T47D (cell line): ENCODE measurements around the gene COL3A1.

Experiments
- DNase-seq, 2 experiments: peaks; one replicate each; pipeline versions ENCODE4 v3.0.0 to v3.0.0-alpha.2; 2011 to 2012; ENCODE audit warnings: low read depth in 1 of 2, low spot score in 1 of 2
- JUND ChIP-seq: IDR thresholded peaks from 2 replicates; pipeline ENCODE4 v1.6.1; 2012; ENCODE audit warnings: low read depth
- in situ Hi-C: cut with HindIII; loops from 2 replicates; pipeline ENCODE4 v1.10.0; 2016; ENCODE audit warnings: low sequenced_read_pairs, low pct_unique_long_range_greater_than_20kb

The COL3A1 gene

DNA sequence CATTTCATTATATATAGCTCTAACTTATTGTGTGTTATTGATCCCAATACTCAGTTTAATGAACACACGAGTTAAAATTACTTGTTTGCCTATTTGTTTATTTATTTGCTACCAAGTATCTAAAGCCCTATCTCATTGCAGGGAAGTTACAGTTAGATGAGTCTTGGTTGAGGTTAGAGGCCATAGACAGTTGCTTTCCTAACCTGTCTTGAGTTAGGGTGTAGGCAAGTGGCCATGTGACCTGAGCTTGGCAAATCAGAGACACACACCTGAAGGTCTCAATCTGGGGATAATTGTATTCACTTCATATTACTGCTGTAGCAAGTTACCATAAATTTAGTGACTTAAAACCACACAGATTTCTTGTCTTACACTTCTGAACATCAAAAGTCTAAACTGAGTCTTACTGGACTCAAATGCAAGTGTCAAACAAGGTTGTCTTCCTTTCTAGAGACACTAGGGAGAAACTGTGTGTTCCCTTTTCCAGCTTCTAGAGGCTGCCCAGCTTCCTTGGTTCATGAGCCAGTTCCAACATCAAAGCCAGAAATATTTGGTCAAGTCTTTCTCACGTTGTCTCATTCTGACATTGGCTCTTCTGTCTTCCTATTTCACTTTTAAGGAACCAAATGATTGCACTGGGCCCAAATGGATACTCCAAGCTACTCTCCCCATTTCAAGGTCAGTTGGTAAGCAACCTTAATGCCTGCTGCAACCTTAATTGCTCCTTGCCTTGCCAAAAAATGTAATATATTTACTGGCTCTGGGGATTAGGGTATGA lies 39.7 kb downstream of the COL3A1 start:
- no peak for TF ChIP-seq JUND
- in situ Hi-C loops = no loop called here
- no peak for DNase-seq

DNA sequence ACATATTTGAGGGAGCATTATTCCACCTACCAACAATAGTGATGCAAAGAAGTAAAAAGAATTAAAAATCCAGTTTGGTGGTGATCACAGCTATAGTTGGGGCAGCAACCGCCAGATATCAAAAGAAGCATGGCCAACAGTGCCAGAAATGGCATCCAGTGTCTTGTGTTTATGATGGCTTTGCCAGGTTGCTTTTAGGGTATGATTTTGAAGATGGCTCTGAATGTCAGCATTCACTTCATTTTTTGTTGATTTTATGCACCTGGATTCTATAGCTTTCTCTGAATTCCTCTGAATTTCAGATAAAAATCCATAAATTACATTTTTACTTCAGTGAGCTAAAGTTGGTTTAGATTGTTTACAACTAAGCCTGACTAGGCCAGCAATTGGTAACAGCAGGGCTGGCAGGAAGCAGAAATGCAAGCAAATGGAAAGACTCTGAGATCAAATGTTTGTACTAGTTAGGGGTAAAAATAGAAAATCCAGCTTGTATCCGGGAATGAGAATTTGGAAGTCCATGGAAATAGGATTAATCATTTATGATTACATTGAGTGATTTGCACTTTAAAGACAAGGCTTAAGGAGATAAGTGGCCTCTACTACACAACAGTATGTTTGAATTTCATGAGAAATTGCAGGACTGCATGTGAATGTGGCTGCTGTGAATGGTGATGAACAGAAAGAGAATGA lies 40.4 kb downstream of the COL3A1 start:
- in situ Hi-C loops = no loop called here
- no peak for TF ChIP-seq JUND
- no peak for DNase-seq

DNA sequence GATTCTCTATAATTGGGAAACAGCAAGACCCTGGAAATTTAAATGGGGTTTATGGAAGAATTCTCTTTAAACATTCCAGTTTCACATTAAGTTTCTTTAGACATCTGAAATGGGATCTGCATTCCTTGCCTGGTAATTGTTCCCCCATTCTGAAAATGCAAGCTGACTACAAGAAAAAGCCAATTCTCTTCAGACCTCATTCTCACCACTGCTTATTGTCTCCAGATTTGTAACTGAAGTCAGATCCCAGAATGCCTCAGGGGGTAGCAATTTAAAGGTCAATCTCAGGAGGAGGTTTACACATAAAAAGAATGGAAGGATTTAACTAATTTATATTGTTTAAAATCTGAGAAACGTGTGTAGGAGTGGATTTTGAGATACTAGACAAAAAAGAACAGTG lies 41.2 kb downstream of the COL3A1 start:
- in situ Hi-C loops = no loop called here
- DNase-seq = no peak
- TF ChIP-seq JUND = no peak

DNA sequence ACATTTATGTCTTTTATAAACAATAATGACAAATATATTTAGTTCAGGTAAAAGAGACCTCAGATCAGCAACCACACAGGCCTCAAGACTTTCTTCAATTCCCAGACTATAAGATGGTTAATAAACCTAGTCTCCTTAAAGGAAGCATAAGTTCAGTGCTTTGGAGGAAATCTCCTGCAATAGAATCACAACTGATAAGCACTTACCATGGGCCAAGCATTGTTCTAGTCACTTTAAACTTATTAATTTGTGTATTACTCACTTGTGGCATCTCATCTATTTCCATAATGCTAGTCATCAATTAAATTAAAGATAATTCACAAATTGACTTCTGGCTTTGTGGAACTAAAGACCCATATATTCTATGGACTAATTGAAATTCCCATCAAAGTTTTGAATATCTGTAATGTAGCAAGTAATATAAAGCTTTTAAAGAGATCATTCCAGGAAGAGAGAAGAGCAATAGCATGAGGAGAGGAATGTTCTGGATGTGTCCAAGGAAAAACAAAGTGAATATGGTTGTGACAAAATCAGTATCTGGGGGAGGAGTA lies 42.2 kb downstream of the COL3A1 start:
- no peak for DNase-seq
- no peak for TF ChIP-seq JUND
- in situ Hi-C loops = no loop called here

DNA sequence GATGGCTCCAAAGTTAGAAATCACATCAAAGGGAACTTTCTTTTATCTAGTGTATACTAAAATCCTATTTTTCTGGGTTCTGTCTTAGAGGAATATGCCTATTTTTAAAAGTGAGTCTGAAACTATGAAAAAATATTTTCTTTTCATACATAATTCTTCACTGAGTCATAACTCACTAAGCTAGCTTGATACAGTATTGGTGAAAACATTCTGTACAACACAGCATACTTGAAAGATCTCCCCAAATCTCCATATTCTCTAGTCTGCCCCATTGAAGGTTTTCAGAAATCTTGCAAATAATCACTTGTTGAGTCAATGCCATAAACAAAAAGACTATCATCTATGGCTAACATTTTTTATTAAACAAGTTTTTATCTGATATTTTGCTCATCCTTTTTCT lies 44.5 kb downstream of the COL3A1 start:
- no peak for TF ChIP-seq JUND
- no peak for DNase-seq
- in situ Hi-C loops = no loop called here

DNA sequence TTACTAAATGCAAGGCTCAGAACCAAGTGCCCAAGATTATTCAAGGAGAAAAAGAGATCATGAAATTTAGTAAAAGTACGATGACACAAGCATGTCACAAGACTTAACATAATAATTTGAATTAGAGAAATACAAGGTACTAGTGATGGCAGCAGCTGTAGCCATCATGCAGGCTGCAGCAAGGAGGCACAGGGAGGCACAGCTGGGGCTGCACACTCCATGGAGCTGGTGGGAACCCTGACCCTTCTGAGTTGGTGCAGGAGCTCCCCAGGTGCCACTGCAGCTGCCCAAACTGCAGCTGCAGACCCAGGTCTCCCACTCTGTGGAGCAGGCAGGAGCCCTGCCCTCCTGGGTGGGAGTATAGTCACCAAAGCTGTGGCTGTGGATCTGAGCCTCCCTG lies 46.0 kb downstream of the COL3A1 start:
- in situ Hi-C loops = no loop called here
- no peak for TF ChIP-seq JUND

DNA sequence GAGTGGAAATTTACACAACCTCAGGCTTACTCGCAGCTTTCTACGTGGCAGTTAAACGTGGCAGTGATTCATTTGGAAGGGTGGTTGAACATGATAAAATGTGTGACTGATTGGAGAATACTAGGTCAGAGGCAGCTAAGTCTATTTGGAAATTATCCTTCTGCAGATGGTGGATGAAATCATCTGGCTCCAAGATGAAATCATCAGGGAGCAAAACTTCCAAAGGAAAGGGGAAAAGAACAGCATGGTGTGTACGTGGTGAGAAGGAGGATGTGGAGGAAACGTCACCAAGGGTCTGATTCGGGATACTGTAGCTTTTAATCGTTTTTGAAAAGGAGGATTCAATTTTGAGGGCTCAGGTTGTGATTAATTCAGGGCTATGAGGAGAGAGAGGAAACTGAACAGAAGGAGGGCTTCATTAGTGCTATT lies 47.9 kb downstream of the COL3A1 start:
- TF ChIP-seq JUND = no peak
- DNase-seq = no peak
- in situ Hi-C loops = no loop called here

More for the DNA sequence above, 46.0 kb downstream of the COL3A1 start:
- DNase-seq = no peak

DNA sequence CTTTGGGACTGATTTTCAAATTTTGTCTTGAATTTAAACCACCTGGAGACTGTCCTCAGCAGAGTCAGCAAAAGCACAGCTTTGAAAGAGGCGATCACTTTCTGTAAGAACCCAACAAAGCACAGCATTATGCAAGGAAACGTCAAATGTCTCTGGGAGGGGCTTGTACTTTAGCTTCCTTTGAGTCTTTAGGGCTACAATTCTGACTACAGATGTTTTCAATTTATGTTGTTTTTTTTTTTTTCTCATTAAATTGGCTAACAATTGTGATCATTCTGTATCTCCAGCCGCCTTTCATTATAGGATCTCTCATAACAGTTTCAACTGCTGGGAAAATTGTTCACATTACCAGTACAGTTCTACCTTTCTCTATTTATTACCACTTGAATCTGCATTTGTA lies 48.3 kb downstream of the COL3A1 start:
- in situ Hi-C loops = no loop called here
- DNase-seq = no peak
- TF ChIP-seq JUND = no peak

DNA sequence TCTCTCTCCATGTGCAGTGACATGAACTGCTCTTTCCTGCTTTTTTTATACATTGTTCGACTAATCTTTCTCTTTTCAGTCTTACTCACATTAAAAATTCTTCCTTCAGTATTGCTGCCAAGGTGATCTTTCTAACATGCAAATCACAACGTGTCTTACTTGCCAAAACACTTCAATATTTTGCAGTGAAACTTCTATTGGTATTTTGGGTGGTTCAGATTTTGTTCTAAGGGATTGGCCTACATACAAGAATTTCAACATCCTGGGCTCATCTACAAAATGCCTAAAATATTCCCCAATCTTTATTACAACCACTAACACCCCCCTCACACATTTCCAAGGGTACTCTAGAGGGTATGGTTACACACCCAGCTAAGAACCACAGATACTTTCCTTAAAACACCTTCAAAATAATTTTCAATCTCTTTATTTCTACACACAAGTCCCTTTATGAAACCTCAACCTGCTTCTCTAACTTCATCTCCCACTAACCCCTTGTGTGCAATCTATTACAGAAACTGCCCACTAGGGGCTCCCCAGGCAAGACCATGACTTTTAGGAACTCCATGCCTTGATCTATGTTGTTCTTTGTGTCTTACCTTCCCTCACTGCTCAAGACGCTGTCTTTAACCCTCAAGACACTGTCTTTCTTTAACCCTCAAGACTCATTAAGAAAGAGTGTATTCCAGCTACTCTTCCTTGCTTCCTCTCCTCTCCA lies 50.9 kb downstream of the COL3A1 start:
- in situ Hi-C loops = no loop called here
- TF ChIP-seq JUND = no peak
- peak in 1 of 2 experiments; percentile 2 for DNase-seq

DNA sequence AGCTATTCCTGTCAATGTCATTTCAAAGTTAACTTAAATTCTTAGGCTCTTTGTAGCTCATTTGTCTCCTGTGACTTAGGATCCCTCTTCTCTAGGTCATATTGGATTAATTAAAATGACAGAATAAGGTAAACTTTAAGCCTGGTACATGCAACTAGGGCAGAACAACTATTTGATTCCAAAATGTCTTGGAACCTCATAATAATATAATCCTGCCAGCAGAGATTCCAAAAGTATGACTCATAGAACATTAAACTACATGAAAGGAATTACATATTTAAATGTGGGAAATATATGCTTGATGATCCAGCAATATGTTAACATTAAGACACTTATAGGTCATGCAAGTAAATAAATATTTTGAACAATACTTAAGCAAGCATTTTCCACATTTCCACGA lies 63.3 kb downstream of the COL3A1 start:
- DNase-seq = no peak
- in situ Hi-C loops = no loop called here
- TF ChIP-seq JUND = no peak

DNA sequence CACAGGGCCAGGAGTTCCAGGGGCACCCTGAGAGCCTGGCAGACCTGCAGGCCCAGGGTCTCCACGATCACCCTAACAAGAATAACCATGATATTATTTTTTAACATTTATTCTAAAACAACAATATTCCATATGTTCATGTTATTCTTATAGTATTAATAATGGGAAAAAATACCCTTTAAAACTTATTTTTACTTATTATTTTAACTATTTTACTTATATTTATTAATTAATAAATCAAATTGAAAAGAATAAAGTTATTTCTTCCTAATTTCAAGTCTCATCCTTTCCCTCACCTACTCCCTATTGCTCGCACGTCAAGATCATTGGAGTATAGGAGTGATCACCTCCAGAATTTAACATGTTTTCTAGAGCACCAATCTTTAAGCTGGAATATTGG lies 71.7 kb downstream of the COL3A1 start:
- no peak for TF ChIP-seq JUND
- in situ Hi-C loops = no loop called here
- no peak for DNase-seq

DNA sequence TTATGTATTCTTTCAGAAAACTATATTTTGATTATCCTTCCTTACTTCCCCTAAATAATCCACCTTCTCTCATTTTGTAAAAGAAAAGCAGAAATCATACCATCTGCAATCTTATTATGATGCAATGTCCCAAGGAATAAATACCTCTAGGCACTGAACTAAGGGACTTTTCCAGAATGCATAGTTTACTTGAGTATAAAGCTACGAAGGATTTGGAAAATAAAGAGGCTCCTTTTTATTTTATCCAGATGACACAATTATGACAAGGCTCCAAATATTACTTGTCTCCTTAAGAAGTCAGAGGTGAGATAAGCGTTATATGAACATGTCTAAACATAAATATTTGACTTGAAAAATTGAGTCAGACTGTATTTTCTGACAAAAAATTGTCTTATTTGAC lies 72.1 kb downstream of the COL3A1 start:
- DNase-seq = no peak
- in situ Hi-C loops = no loop called here
- TF ChIP-seq JUND = no peak
